Measurements from ENCODE around the gene SMYD3. TPM values are rescaled to one million over a fixed set of nuclear protein-coding genes. Genes with fewer than 3 reads are reported as not detected.

SMYD3 gene
- total RNA-seq, 1 donor from 2014 or later, result 0.32 TPM

GRCh38 chr1:246179401-246179800 lies 327.7 kb downstream of the SMYD3 start:
- no peak overlapping the region for H3K4me3 ChIP-seq
- no peak overlapping the region for H3K27ac ChIP-seq
- no peaks in the 10 kb centered on the region for H3K9me3 ChIP-seq
- H3K36me3 ChIP-seq, result no peaks in the 10 kb centered on the region
- DNase-seq (ENCODE audit: low spot score in 2 of 2), result no peak
- H3K27me3 ChIP-seq, result no peaks in the 10 kb centered on the region
- no peaks in the 10 kb centered on the region for H3K4me1 ChIP-seq
- TF ChIP-seq CTCF (IDR thresholded peaks at IDR 0.05), result no peak
- intact Hi-C loops (cut with DNase I), result no loop called here

GRCh38 chr1:246178717-246179311 lies 328.3 kb downstream of the SMYD3 start:
- no peak for DNase-seq (ENCODE audit: low spot score in 2 of 2)

GRCh38 chr1:246176126-246177024 lies 330.7 kb downstream of the SMYD3 start:
- Histone ChIP-seq H3K4me1 (no peaks in the 10 kb centered on the region), H3K27me3 (no peaks in the 10 kb centered on the region), H3K4me3 (no peak overlapping the region), H3K27ac (no peak overlapping the region), H3K9me3 (no peaks in the 10 kb centered on the region), H3K36me3 (no peaks in the 10 kb centered on the region)
- intact Hi-C loops (cut with DNase I), result no loop called here
- no peak for TF ChIP-seq CTCF (IDR thresholded peaks at IDR 0.05)
- no peak for DNase-seq (ENCODE audit: low spot score in 2 of 2)

More at GRCh38 chr1:246178717-246179311, 328.3 kb downstream of the SMYD3 start:
- intact Hi-C loops (cut with DNase I), result no loop called here
- Histone ChIP-seq H3K27ac (no peak overlapping the region), H3K36me3 (no peaks in the 10 kb centered on the region), H3K4me3 (no peak overlapping the region), H3K4me1 (no peaks in the 10 kb centered on the region), H3K9me3 (no peaks in the 10 kb centered on the region), H3K27me3 (no peaks in the 10 kb centered on the region)
- TF ChIP-seq CTCF (IDR thresholded peaks at IDR 0.05), result no peak

GRCh38 chr1:246170574-246171261 lies 336.4 kb downstream of the SMYD3 start:
- no peak for DNase-seq (ENCODE audit: low spot score in 2 of 2)
- Histone ChIP-seq H3K27me3 (no peaks in the 10 kb centered on the region), H3K27ac (no peak overlapping the region), H3K9me3 (no peaks in the 10 kb centered on the region), H3K4me1 (no peaks in the 10 kb centered on the region), H3K36me3 (no peaks in the 10 kb centered on the region), H3K4me3 (no peak overlapping the region)
- intact Hi-C loops (cut with DNase I), result no loop called here
- no peak for TF ChIP-seq CTCF (IDR thresholded peaks at IDR 0.05)

- intact Hi-C loops (cut with DNase I), result no loop called here
Measured at GRCh38 chr1:246169486-246169885, 337.6 kb downstream of the SMYD3 start.

More at GRCh38 chr1:246169486-246169885, 337.6 kb downstream of the SMYD3 start:
- TF ChIP-seq CTCF (IDR thresholded peaks at IDR 0.05), result no peak
- no peaks in the 10 kb centered on the region for H3K27me3 ChIP-seq
- no peaks in the 10 kb centered on the region for H3K9me3 ChIP-seq
- no peaks in the 10 kb centered on the region for H3K36me3 ChIP-seq
- no peak overlapping the region for H3K27ac ChIP-seq
- no peaks in the 10 kb centered on the region for H3K4me1 ChIP-seq
- no peak for DNase-seq (ENCODE audit: low spot score in 2 of 2)
- no peak overlapping the region for H3K4me3 ChIP-seq
